Measurements from ENCODE around the gene PEMT.

DNA sequence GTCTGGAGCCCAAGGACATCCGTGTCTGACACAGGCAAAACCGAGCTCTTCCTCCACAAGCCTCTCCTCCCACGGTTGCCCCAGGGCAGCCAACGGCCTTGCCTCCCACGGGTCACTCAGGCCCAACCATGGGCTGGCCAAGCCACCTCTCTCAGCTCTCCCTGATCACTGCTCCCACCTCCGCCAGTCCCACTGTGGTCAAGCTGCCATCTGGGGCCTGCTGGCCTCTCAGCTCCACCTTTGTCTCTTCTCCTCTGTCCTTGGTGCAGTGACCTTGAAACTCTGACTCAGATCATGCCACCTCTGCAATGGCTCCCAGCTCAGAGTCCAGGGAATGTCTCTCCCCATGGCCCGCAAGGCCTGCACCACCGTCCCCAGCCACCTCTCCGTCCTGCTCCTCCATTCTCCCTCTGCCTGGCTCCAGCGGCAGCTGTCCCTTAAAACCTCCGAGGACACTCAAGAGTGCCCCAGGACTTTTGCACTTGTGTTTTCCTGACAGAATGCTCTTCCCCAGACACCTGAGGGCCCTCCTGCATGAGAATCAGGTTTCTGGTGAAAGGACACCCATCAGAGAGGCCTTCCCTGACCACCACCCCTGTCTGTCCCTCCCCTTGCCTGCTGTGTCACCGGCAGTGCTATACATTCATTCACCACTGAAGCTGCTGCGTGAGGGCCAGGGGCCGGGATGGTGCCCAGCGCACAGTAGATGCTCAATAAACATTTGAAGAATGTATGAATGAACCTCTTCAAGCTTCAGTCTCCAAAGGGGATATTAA is 19.3 kb downstream of the PEMT start:
- TF ChIP-seq, protein P1, sequence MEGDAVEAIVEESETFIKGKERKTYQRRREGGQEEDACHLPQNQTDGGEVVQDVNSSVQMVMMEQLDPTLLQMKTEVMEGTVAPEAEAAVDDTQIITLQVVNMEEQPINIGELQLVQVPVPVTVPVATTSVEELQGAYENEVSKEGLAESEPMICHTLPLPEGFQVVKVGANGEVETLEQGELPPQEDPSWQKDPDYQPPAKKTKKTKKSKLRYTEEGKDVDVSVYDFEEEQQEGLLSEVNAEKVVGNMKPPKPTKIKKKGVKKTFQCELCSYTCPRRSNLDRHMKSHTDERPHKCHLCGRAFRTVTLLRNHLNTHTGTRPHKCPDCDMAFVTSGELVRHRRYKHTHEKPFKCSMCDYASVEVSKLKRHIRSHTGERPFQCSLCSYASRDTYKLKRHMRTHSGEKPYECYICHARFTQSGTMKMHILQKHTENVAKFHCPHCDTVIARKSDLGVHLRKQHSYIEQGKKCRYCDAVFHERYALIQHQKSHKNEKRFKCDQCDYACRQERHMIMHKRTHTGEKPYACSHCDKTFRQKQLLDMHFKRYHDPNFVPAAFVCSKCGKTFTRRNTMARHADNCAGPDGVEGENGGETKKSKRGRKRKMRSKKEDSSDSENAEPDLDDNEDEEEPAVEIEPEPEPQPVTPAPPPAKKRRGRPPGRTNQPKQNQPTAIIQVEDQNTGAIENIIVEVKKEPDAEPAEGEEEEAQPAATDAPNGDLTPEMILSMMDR (IDR thresholded peaks at IDR 0.05 in 8 of 11, conservative IDR thresholded peaks at IDR 0.05 in 3 of 11): no peak
- no peak for TF ChIP-seq POLR2A (IDR thresholded peaks at IDR 0.05)
